ENCODE data around the gene NHERF1.

DNA sequence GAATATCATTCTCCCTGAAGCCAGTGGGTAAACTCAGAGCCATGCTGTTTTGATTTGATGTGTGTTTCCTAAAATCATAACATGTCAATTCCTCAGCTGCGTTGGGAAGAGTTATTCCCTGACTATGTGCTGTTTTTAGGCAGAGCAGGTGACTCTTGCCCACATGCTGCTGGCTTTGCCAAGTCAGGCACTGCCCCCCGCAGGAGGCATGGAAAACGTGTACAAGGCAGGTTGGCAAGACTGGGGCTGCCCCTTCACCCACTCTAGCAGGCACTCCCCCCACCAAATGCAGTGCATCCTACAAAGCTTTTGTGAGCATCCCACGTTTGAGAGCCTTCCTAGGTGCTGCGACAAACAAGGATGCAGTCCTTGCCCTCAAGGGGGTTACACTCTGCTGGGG lies 66.0 kb downstream of the NHERF1 start:
- TF ChIP-seq TAF1 (IDR thresholded peaks at IDR 0.05; ENCODE audit: low read depth) = no peak
- no peak for TF ChIP-seq CREB1 (IDR thresholded peaks at IDR 0.05; ENCODE audit: low read depth)
- no peak for TF ChIP-seq YY1 (IDR thresholded peaks at IDR 0.05; ENCODE audit: low read depth)
- TF ChIP-seq EGR1 (IDR thresholded peaks at IDR 0.05) = no peak
- no peak for TF ChIP-seq NFIC (IDR thresholded peaks at IDR 0.05)
- TF ChIP-seq EP300 (IDR thresholded peaks at IDR 0.05; ENCODE audit: borderline replicate concordance) = no peak
- peak; percentile 41; the same call in 1 of the 2 replicates for TF ChIP-seq RAD21 (IDR thresholded peaks at IDR 0.05; ENCODE audit: low read depth)
- TF ChIP-seq, protein P1, sequence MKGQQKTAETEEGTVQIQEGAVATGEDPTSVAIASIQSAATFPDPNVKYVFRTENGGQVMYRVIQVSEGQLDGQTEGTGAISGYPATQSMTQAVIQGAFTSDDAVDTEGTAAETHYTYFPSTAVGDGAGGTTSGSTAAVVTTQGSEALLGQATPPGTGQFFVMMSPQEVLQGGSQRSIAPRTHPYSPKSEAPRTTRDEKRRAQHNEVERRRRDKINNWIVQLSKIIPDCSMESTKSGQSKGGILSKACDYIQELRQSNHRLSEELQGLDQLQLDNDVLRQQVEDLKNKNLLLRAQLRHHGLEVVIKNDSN (IDR thresholded peaks at IDR 0.05) = no peak
- TF ChIP-seq, protein P2, sequence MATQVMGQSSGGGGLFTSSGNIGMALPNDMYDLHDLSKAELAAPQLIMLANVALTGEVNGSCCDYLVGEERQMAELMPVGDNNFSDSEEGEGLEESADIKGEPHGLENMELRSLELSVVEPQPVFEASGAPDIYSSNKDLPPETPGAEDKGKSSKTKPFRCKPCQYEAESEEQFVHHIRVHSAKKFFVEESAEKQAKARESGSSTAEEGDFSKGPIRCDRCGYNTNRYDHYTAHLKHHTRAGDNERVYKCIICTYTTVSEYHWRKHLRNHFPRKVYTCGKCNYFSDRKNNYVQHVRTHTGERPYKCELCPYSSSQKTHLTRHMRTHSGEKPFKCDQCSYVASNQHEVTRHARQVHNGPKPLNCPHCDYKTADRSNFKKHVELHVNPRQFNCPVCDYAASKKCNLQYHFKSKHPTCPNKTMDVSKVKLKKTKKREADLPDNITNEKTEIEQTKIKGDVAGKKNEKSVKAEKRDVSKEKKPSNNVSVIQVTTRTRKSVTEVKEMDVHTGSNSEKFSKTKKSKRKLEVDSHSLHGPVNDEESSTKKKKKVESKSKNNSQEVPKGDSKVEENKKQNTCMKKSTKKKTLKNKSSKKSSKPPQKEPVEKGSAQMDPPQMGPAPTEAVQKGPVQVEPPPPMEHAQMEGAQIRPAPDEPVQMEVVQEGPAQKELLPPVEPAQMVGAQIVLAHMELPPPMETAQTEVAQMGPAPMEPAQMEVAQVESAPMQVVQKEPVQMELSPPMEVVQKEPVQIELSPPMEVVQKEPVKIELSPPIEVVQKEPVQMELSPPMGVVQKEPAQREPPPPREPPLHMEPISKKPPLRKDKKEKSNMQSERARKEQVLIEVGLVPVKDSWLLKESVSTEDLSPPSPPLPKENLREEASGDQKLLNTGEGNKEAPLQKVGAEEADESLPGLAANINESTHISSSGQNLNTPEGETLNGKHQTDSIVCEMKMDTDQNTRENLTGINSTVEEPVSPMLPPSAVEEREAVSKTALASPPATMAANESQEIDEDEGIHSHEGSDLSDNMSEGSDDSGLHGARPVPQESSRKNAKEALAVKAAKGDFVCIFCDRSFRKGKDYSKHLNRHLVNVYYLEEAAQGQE (IDR thresholded peaks at IDR 0.05; ENCODE audit: low read depth) = no peak
- no peak for TF ChIP-seq TCF12 (IDR thresholded peaks at IDR 0.05; ENCODE audit: low read depth)
- TF ChIP-seq CEBPB (IDR thresholded peaks at IDR 0.05) = no peak
